Suprapubic skin (tissue), 4 donors: ENCODE measurements around the gene CECR2. TPM values are rescaled to one million over a fixed set of nuclear protein-coding genes. Genes with fewer than 3 reads are reported as not detected.
A peak's percentile ranks its signal among the peaks of the same experiment; 100 is the strongest.

Experiments
- DNase-seq, 2 donors: peaks; one replicate each; pipeline ENCODE4 v3.0.0-alpha.2; 2019; ENCODE audit warnings: low spot score in 2 of 2
- H3K27ac ChIP-seq: fragments of 200-600 bp; sonication (generic); one replicate; pipeline ENCODE4 v1.5.1; 2019
- H3K27me3 ChIP-seq: fragments of 200-600 bp; sonication (generic); one replicate; pipeline ENCODE4 v1.5.1; 2019
- H3K36me3 ChIP-seq: fragments of 200-600 bp; sonication (generic); one replicate; pipeline ENCODE4 v1.5.1; 2019
- H3K4me1 ChIP-seq: fragments of 200-600 bp; sonication (generic); one replicate; pipeline ENCODE4 v1.5.1; 2019
- H3K4me3 ChIP-seq: fragments of 200-600 bp; sonication (generic); one replicate; pipeline ENCODE4 v1.5.1; 2019; ENCODE audit warnings: mild to moderate bottlenecking
- H3K9me3 ChIP-seq: fragments of 200-600 bp; sonication (generic); one replicate; pipeline ENCODE4 v1.5.1; 2019
- EP300 ChIP-seq: sonication (generic); formaldehyde crosslinking; IDR thresholded peaks from one replicate; pipeline ENCODE4 v1.6.1; 2017; ENCODE audit warnings: antibody characterized with exemption
- POLR2A ChIP-seq, 2 donors: fragments of 450-650 bp; IDR thresholded peaks; one replicate each; pipeline ENCODE4 v1.6.1; 2017; ENCODE audit warnings: antibody characterized with exemption in 2 of 2, mild to moderate bottlenecking in 2 of 2, moderate library complexity in 2 of 2
- POLR2AphosphoS5 ChIP-seq, 3 donors: sonication (generic); formaldehyde crosslinking; IDR thresholded peaks; one replicate each; pipeline ENCODE4 v1.6.1; 2017; ENCODE audit warnings: antibody characterized with exemption in 3 of 3
- WGBS: methylation state at CpG from one replicate; pipeline ENCODE4 v1.1.5; 2018; 5-methylcytosine and 5-hydroxymethylcytosine counted together
- total RNA-seq, 4 donors: library from RNA; depleted of rRNA; stranded (reverse); fragments of >200 nt; gene quantifications; one replicate each; pipeline ENCODE4 v1.1.0, GENCODE V29; 2016
- TF ChIP-seq, protein P1 (sequence below), 2 donors: fragments of 200-600 bp in 1 of 2; fragments of 450-650 bp in 1 of 2; sonication (generic) in 1 of 2; IDR thresholded peaks; one replicate each; pipeline ENCODE4 v1.5.1; 2016 to 2019; ENCODE audit warnings: antibody characterized with exemption in 2 of 2, mild to moderate bottlenecking in 1 of 2, moderate library complexity in 1 of 2

Gene CECR2
- total RNA-seq, 4 donors from 2014 or later: 2.5 to 3.9 (median 3.7) TPM

DNA sequence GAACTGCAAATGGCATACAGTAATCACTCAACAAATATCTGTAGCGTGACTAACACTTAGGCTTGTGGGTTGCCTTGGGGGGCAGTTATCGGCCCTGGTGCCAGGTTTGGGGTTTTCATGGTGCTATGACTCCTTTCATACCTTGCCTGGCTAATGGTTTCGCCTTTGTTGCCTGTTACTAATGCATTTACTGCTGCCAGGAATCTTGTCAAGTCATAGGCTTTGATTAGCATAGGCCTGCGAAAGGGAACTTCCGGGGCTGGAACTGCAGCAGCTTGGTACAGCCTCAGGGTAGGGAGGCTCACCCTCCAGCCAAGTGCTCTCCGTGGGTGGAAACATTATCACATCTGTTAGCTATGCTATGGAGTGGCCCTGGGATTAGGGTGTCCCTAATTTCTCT lies 207.2 kb downstream of the CECR2 start:
- DNase-seq: no peak
- TF ChIP-seq, protein P1, sequence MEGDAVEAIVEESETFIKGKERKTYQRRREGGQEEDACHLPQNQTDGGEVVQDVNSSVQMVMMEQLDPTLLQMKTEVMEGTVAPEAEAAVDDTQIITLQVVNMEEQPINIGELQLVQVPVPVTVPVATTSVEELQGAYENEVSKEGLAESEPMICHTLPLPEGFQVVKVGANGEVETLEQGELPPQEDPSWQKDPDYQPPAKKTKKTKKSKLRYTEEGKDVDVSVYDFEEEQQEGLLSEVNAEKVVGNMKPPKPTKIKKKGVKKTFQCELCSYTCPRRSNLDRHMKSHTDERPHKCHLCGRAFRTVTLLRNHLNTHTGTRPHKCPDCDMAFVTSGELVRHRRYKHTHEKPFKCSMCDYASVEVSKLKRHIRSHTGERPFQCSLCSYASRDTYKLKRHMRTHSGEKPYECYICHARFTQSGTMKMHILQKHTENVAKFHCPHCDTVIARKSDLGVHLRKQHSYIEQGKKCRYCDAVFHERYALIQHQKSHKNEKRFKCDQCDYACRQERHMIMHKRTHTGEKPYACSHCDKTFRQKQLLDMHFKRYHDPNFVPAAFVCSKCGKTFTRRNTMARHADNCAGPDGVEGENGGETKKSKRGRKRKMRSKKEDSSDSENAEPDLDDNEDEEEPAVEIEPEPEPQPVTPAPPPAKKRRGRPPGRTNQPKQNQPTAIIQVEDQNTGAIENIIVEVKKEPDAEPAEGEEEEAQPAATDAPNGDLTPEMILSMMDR (IDR thresholded peaks at IDR 0.05): no peak
- no peak for TF ChIP-seq EP300
- peak in 1 of 3 donors; percentile 43 for TF ChIP-seq POLR2AphosphoS5 (IDR thresholded peaks at IDR 0.05)
- H3K27ac ChIP-seq: peak overlapping the region; percentile 72
- no peaks in the 10 kb centered on the region for H3K27me3 ChIP-seq
- no peak overlapping the region for H3K4me3 ChIP-seq
- H3K36me3 ChIP-seq: no peaks in the 10 kb centered on the region
- peaks cover 33% of the 10 kb centered on the region for H3K4me1 ChIP-seq
- WGBS: 23% methylated on average over 4 of the region's 6 CpGs
- H3K9me3 ChIP-seq: no peaks in the 10 kb centered on the region

DNA sequence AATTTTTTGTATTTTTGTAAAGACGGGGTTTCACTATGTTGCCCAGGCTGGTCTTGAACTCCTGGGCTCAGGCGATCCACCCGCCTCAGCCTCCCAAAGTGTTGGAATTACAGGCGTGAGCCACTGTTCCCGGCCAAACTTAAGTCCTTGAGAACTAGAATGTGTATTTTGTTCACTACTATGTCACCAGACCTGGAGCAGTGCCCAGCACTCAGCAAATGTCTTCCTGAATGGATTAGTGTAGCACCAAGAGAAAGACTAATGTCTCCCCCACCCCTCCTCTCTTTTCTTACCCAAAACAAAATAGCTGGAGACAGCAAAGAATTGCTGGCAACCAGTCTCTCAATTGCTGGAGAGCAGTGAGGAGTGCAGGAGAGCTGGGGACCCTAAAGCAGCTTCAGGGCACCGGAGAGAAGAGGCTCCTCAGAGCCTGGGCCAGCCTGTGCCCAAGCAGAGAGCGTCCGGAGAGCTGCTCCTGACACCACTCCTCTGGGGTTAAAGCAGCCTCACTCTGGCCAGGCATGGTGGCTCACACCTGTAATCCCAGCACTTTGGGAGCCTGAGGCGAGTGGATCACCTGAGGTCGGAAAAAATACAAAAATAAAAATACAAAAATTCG lies 209.0 kb downstream of the CECR2 start:
- Histone ChIP-seq H3K36me3 (no peaks in the 10 kb centered on the region), H3K4me1 (peaks cover 25% of the 10 kb centered on the region), H3K4me3 (no peak overlapping the region), H3K27me3 (no peaks in the 10 kb centered on the region), H3K27ac (peak overlapping the region; percentile 57), H3K9me3 (no peaks in the 10 kb centered on the region)
- WGBS: 77% methylated on average over 11 of the region's 11 CpGs
- no peak for TF ChIP-seq EP300
- TF ChIP-seq POLR2AphosphoS5 (IDR thresholded peaks at IDR 0.05): peak in 1 of 3 donors; percentile 27
- DNase-seq: peak in 1 of 2 donors; percentile 87

DNA sequence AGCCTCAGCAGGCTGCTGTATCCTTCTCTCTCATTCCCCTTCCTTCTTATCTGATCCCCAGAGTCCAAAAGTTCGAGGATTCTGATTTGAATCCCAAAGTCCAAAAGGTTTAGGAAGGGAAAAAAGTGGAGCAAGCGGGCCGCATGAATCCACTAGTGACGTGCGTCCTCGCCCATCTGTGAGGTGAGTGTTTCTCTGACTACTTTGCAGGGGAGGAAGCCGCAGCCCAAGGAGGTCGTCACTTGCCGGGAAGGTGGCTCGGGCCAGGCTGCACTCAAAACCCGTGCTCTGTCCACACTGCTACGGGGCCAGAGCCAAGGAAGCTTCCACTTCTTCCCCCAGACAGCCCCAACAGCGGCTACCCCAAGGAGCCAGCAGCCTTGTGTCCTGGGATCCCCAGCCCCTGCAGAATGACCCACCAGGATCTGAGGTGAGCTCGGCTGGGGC lies 210.3 kb downstream of the CECR2 start:
- WGBS: 91% methylated on average over 14 of the region's 14 CpGs

DNA sequence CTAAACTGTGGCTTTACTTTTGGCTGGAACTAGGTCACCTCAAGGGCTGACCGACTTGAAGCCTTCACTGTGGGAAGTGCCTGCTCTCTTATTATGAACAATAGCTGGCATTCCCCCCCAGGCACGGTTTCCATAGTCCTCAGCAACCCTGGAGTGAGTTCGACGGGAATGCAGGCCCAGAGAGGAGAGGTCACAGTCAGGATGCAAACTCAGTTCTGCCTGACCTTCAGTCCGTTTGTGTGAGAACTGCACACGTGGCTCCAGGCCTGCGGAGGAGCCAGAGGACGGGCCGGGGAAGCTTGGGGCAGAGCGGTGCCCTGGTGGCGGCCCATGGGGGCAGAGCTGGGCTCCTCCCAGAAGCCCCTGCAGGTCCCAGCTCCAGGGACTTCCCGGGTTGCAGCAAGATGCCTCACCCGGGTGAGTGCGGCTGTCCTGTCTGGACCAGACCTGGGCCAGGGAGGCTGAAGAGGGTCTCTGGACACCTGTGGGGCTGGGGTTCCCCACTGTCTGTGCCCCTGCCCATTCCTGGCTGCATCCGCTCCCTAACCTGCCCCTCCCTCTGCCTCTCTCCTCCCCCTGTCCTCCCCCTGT lies 211.3 kb downstream of the CECR2 start:
- Histone ChIP-seq H3K9me3 (no peaks in the 10 kb centered on the region), H3K36me3 (no peaks in the 10 kb centered on the region), H3K27me3 (no peaks in the 10 kb centered on the region), H3K4me3 (no peak overlapping the region), H3K27ac (no peak overlapping the region), H3K4me1 (peaks cover 22% of the 10 kb centered on the region)
- WGBS: 60% methylated on average over 11 of the region's 15 CpGs
- no peak for DNase-seq
- TF ChIP-seq, protein P1 (IDR thresholded peaks at IDR 0.05): no peak

More for the DNA sequence above, 210.3 kb downstream of the CECR2 start:
- Histone ChIP-seq H3K9me3 (no peaks in the 10 kb centered on the region), H3K36me3 (no peaks in the 10 kb centered on the region), H3K27ac (no peak overlapping the region), H3K4me3 (no peak overlapping the region), H3K4me1 (peaks cover 25% of the 10 kb centered on the region), H3K27me3 (no peaks in the 10 kb centered on the region)
- TF ChIP-seq POLR2AphosphoS5 (IDR thresholded peaks at IDR 0.05) (no peak), EP300 (no peak), POLR2A (IDR thresholded peaks at IDR 0.05) (no peak)
- TF ChIP-seq, protein P1 (IDR thresholded peaks at IDR 0.05): no peak
- no peak for DNase-seq

DNA sequence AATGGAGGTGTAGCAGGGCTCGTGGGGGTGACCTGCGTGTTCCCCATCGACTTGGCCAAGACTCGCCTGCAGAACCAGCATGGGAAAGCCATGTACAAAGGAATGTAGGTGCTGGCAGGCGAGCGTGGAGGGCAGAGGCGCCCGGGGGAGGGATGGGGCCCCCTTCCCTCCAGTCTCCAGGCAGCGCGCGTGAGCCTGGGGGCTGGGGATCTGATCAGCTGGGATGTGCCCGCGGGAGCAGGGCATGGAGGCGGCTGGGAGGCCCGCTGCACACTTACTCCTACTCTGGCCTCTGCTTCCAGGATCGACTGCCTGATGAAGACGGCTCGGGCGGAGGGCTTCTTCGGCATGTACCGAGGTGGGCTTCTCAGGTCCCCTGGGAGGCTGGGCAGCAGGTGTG lies 211.8 kb downstream of the CECR2 start:
- no peaks in the 10 kb centered on the region for H3K27me3 ChIP-seq
- no peak overlapping the region for H3K27ac ChIP-seq
- no peak for TF ChIP-seq POLR2A (IDR thresholded peaks at IDR 0.05)
- TF ChIP-seq, protein P1 (IDR thresholded peaks at IDR 0.05): no peak
- no peak for TF ChIP-seq POLR2AphosphoS5 (IDR thresholded peaks at IDR 0.05)
- no peak for TF ChIP-seq EP300
- no peaks in the 10 kb centered on the region for H3K9me3 ChIP-seq
- DNase-seq: no peak
- H3K4me1 ChIP-seq: peaks cover 18% of the 10 kb centered on the region
- no peaks in the 10 kb centered on the region for H3K36me3 ChIP-seq
- no peak overlapping the region for H3K4me3 ChIP-seq
- WGBS: 81% methylated on average over 21 of the region's 21 CpGs
